SH-SY5Y (cell line): ENCODE measurements around the gene EIF2B1.

Experiments used
- GATA2 ChIP-seq: IDR thresholded peaks from 2 replicates; pipeline ENCODE4 v1.6.1; 2011; ENCODE audit warnings: mild to moderate bottlenecking, low read depth, low read length
- GATA3 ChIP-seq: IDR thresholded peaks from 2 replicates; pipeline ENCODE4 v1.6.1; 2011; ENCODE audit warnings: low read depth, mild to moderate bottlenecking, low read length, moderate library complexity

- no peak for TF ChIP-seq GATA2
- no peak for TF ChIP-seq GATA3
Measured at GRCh38 chr12:123676616-123677320, 43.3 kb upstream of the EIF2B1 start.
